Fibroblast of pulmonary artery (primary cell): ENCODE data around the gene CPLX3.

Experiments used
- DNase-seq: peaks from one replicate; pipeline ENCODE4 v3.0.0-alpha.2; 2010; ENCODE audit warnings: low read depth
- H3K4me3 ChIP-seq: replicated peaks from 2 replicates; pipeline ENCODE4 v1.5.1; 2011; ENCODE audit warnings: low read depth, mild to moderate bottlenecking, control low read depth, low read length, moderate library complexity
- CTCF ChIP-seq: IDR thresholded peaks from 2 replicates; pipeline ENCODE4 v1.5.1; 2011; ENCODE audit warnings: mild to moderate bottlenecking, control low read depth, low read length, inconsistent platforms; ENCODE audit errors: missing control alignments

Gene CPLX3

GRCh38 chr15:74841891-74842373, 15.5 kb downstream of the CPLX3 start:
- peak overlapping the region; percentile 66 for H3K4me3 ChIP-seq
- TF ChIP-seq CTCF: no peak
- no peak for DNase-seq

GRCh38 chr15:74842581-74843444, 16.4 kb downstream of the CPLX3 start, which contains the start of gene ULK3:
ULK3 (minus strand) TSS chr15:74843156; CDS start chr15:74843105, 51 bp downstream.
- TF ChIP-seq CTCF: no peak
- peak; percentile 88 for DNase-seq
- peak within 1 kb of the TSS; percentile 66 for H3K4me3 ChIP-seq

- no peak for DNase-seq
- TF ChIP-seq CTCF: no peak
- peak overlapping the region; percentile 66 for H3K4me3 ChIP-seq
Measured at GRCh38 chr15:74843445-74843828, 17.0 kb downstream of the CPLX3 start.

GRCh38 chr15:74843891-74844299, 17.5 kb downstream of the CPLX3 start:
- TF ChIP-seq CTCF: no peak
- DNase-seq: no peak
- peak overlapping the region; percentile 66 for H3K4me3 ChIP-seq

- no peak for TF ChIP-seq CTCF
- no peak overlapping the region for H3K4me3 ChIP-seq
- DNase-seq: no peak
Measured at GRCh38 chr15:74844319-74845207, 18.1 kb downstream of the CPLX3 start.

GRCh38 chr15:74845208-74845568, 18.8 kb downstream of the CPLX3 start:
- H3K4me3 ChIP-seq: no peak overlapping the region
- no peak for TF ChIP-seq CTCF
- DNase-seq: no peak
